Smooth muscle cell (in vitro differentiated cells): ENCODE measurements around the gene RHBDL2. TPM values are rescaled to one million over a fixed set of nuclear protein-coding genes. Genes with fewer than 3 reads are reported as not detected.

Experiments
- DNase-seq: peaks from one replicate; lab custom pipeline; 2025; ENCODE audit not compliant: unreplicated experiment; lab: John Stamatoyannopoulos, UW
- H2AFZ ChIP-seq: fragments of 200-600 bp; sonication (generic); 2 replicates; pipeline ENCODE4 v1.6.0; 2016; ENCODE audit warnings: antibody characterized with exemption, low read depth, mild to moderate bottlenecking
- H3F3A ChIP-seq: fragments of 200-600 bp; sonication (generic); 2 replicates; pipeline ENCODE4 v1.6.0; 2017; ENCODE audit warnings: antibody characterized with exemption, low read depth
- H3K27ac ChIP-seq: fragments of 200-600 bp; sonication (generic); 2 replicates; pipeline ENCODE4 v1.5.1; 2016; ENCODE audit warnings: low read depth, mild to moderate bottlenecking
- H3K27me3 ChIP-seq: fragments of 200-600 bp; sonication (generic); 2 replicates; pipeline ENCODE4 v1.6.1; 2016; ENCODE audit warnings: low read depth, mild to moderate bottlenecking
- H3K36me3 ChIP-seq: fragments of 200-600 bp; sonication (generic); 2 replicates; pipeline ENCODE4 v1.5.1; 2016; ENCODE audit warnings: low read depth
- H3K4me1 ChIP-seq: fragments of 200-600 bp; sonication (generic); 2 replicates; pipeline ENCODE4 v1.5.1; 2016; ENCODE audit warnings: low read depth
- H3K4me2 ChIP-seq: fragments of 200-600 bp; sonication (generic); 2 replicates; pipeline ENCODE4 v1.6.0; 2016; ENCODE audit warnings: mild to moderate bottlenecking
- H3K4me3 ChIP-seq: fragments of 200-600 bp; sonication (generic); 2 replicates; pipeline ENCODE4 v1.5.1; 2016; ENCODE audit warnings: mild to moderate bottlenecking
- H3K79me2 ChIP-seq: fragments of 200-600 bp; sonication (generic); 2 replicates; pipeline ENCODE4 v1.6.0; 2016; ENCODE audit warnings: low read depth, mild to moderate bottlenecking
- H3K9ac ChIP-seq: fragments of 200-600 bp; sonication (generic); 2 replicates; pipeline ENCODE4 v1.6.0; 2016; ENCODE audit warnings: low read depth
- H3K9me3 ChIP-seq: fragments of 200-600 bp; sonication (generic); replicated peaks from 2 replicates; pipeline ENCODE4 v1.5.1; 2016; ENCODE audit warnings: low read depth
- H4K20me1 ChIP-seq: fragments of 200-600 bp; sonication (generic); 2 replicates; pipeline ENCODE4 v1.6.0; 2016; ENCODE audit warnings: low read depth
- WGBS: methylation state at CpG from one replicate; pipeline ENCODE4 v1.1.7; 2016; ENCODE audit warnings: low lambda C conversion rate; 5-methylcytosine and 5-hydroxymethylcytosine counted together
- polyA plus RNA-seq: library from polyadenylated mRNA; unstranded; fragments of >200 nt; fragmentation: Nextera tagmentation; extraction: Ambion mirVana; gene quantifications from 2 replicates; pipeline ENCODE4 v1.2.1, GENCODE V29; 2016
- total RNA-seq: library from RNA; depleted of rRNA; stranded (reverse); fragments of >200 nt; gene quantifications from 2 replicates; pipeline ENCODE4 v1.2.3, GENCODE V29; 2014
- TF ChIP-seq, protein P1 (sequence below): fragments of 200-600 bp; sonication (generic); IDR thresholded peaks from 2 replicates; pipeline ENCODE4 v1.5.1; 2017; ENCODE audit warnings: borderline replicate concordance, mild to moderate bottlenecking, antibody characterized with exemption; ENCODE audit not compliant: insufficient read depth, poor library complexity, severe bottlenecking

Gene RHBDL2
- total and polyA plus RNA-seq, 2 experiments from 2014 or later: not detected

DNA sequence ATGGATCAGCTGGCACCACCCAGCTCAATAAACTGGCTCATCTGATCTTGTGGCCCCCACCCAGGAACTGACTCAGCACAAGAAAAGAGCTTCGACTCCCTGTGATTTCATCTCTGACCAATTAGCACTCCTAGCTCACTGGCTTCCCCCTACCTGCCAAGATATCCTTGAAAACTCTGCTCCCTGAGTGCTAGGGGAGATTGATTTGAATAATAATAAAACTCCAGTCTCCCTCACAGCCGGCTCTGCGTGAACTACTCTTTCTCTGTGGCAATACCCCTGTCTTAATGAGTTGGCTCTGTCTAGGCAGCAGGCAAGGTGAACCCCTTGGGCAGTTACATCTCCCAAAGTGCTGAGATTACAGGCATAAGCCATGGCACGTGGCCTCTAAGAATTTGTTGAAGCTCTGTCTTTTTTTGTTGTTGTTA is 11.8 kb upstream of the RHBDL2 start:
- Histone ChIP-seq H2AFZ (no peak overlapping the region), H3K4me1 (no peaks in the 10 kb centered on the region), H3K36me3 (no peaks in the 10 kb centered on the region), H4K20me1 (no peaks in the 10 kb centered on the region), H3K27ac (no peak overlapping the region), H3K27me3 (no peaks in the 10 kb centered on the region), H3K79me2 (no peaks in the 10 kb centered on the region), H3K4me3 (no peak overlapping the region), H3K9ac (no peak overlapping the region), H3K9me3 (no peaks in the 10 kb centered on the region), H3K4me2 (no peak overlapping the region), H3F3A (no peaks in the 10 kb centered on the region)
- no peak for DNase-seq
- TF ChIP-seq, protein P1, sequence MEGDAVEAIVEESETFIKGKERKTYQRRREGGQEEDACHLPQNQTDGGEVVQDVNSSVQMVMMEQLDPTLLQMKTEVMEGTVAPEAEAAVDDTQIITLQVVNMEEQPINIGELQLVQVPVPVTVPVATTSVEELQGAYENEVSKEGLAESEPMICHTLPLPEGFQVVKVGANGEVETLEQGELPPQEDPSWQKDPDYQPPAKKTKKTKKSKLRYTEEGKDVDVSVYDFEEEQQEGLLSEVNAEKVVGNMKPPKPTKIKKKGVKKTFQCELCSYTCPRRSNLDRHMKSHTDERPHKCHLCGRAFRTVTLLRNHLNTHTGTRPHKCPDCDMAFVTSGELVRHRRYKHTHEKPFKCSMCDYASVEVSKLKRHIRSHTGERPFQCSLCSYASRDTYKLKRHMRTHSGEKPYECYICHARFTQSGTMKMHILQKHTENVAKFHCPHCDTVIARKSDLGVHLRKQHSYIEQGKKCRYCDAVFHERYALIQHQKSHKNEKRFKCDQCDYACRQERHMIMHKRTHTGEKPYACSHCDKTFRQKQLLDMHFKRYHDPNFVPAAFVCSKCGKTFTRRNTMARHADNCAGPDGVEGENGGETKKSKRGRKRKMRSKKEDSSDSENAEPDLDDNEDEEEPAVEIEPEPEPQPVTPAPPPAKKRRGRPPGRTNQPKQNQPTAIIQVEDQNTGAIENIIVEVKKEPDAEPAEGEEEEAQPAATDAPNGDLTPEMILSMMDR: no peak
- 28% methylated on average over 4 of the region's 4 CpGs for WGBS

DNA sequence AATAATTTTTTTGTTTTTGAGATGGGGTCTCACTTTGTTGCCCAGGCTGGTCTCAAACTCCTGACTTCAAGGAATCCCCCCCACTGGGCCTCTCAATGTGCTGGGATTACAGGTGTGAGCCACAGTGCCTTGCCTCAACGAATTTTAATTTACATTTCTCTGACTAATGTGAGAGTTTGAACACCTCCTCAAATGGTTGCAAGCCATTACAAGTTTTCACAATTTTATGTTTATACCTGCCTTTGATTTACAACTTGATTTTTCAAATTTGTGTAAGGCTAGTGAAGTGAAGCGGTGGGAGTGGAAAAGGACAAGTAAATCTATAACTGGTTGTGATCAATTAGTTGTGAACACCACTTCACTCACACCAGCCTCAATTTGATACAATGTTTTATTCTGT is 8.9 kb upstream of the RHBDL2 start:
- no peaks in the 10 kb centered on the region for H4K20me1 ChIP-seq
- no peaks in the 10 kb centered on the region for H3K79me2 ChIP-seq
- no peaks in the 10 kb centered on the region for H3K36me3 ChIP-seq
- H3K27ac ChIP-seq: no peak overlapping the region
- no peaks in the 10 kb centered on the region for H3K4me1 ChIP-seq
- no peak for DNase-seq
- TF ChIP-seq, protein P1: no peak
- H2AFZ ChIP-seq: no peak overlapping the region
- no peaks in the 10 kb centered on the region for H3F3A ChIP-seq
- H3K4me2 ChIP-seq: no peak overlapping the region
- H3K9ac ChIP-seq: no peak overlapping the region
- no peak overlapping the region for H3K4me3 ChIP-seq
- no peaks in the 10 kb centered on the region for H3K9me3 ChIP-seq
- H3K27me3 ChIP-seq: no peaks in the 10 kb centered on the region
- WGBS: 65% methylated on average over 2 of the region's 2 CpGs

DNA sequence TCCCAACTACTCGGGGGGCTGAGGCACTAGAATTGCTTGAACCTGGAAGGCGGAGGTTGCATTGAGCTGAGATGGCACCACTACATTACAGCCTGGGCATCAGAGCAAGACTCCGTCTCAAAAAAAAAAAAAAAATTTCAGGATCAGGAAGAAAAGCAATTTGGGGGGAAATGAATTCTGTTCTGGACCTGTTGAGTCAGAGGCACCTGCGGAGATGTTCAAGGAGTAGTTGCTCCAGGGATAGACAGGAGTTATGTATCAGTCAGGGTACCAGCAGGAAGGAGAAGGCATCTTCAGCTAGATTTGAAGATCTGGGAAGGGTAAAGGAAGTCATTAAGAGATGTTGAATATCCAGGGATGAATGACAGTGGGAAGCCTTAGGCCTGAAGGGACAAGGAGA is 2.9 kb upstream of the RHBDL2 start:
- no peaks in the 10 kb centered on the region for H3F3A ChIP-seq
- H3K79me2 ChIP-seq: no peaks in the 10 kb centered on the region

More for the DNA sequence above, 2.9 kb upstream of the RHBDL2 start:
- no peak overlapping the region for H3K4me2 ChIP-seq
- TF ChIP-seq, protein P1: no peak
- no peak overlapping the region for H3K27ac ChIP-seq
- WGBS: 99% methylated on average over 4 of the region's 4 CpGs
- DNase-seq: no peak
- no peaks in the 10 kb centered on the region for H3K9me3 ChIP-seq
- no peaks in the 10 kb centered on the region for H4K20me1 ChIP-seq
- H3K27me3 ChIP-seq: no peaks in the 10 kb centered on the region
- no peak overlapping the region for H3K4me3 ChIP-seq
- no peaks in the 10 kb centered on the region for H3K36me3 ChIP-seq
- H2AFZ ChIP-seq: no peak overlapping the region
- no peaks in the 10 kb centered on the region for H3K4me1 ChIP-seq
- no peak overlapping the region for H3K9ac ChIP-seq
